ENCODE measurements around the gene PHF19.

Gene PHF19

DNA sequence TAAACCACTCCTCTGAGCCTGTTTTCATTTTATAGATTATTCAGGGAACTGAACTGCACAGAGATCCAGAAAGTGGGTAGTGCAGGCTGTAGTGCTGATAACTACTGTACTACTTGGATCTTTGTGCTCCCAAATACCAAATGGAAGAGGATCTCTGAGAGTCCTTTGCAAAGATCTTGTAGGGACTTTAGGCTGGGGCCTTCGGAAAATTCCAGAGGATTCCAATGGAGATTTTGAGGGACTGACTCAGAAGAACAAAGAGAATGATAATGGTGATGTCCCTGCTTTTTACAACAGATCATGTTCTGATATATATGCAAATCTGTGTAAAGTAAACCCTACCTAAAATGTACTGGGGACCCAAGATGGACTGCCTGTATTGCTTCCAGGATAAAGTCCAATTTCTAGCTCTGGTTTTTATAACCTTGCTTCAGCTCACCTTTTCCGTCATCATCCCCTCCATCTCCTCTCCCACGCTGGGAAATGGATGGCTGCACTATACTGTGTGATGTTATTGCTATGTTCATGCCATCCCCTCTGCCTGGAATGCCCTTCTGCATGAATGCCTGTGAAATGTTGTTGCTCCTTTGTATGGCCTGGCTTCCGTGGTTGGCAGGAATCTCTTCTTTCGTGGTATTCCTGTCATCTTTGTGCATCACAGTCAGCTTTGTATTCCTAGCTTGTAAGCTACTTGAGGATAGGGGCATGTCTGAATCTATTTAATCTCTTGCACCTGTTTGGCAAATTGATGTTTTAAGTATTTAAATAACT lies 24.6 kb downstream of the PHF19 start:
- no peak for DNase-seq

DNA sequence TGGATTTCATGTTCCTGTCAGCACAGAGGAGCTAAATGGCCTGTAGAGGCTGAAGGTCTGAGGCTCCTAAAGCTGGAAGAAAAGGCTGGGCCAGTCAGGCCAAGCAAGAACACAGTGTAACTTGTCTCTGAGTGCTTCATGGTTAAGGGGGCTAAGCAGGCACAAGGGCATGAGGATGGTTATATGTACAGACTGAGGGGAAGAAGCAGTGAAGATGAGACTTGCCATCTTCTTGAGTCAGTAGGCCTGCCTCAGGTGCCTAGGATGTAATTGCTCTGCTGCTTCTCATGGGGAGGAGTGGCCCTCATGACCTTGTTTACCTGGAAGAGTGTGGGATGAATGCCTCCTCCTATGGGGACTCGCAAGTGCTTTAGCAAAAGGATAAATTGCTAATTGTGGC lies 25.5 kb downstream of the PHF19 start:
- DNase-seq = no peak

DNA sequence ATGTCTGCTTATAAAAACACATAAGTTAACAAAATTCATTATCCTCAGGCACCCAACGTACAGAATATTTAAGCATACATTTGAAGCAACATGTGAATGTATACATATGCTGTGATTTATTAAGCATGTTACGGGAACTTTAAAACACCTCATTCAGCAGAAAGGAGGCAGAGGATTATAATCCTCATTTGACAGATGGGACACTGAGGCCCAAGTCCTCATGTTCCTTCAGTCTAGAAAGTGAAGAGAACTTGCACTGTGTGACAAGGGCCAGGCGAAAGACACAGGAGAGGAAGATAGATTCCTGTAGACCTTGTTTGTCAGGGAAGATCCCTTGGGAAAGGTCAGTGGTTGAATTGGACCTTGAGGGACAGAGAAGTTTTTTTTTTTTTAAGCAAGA lies 26.7 kb downstream of the PHF19 start:
- peak; percentile 49 for DNase-seq

DNA sequence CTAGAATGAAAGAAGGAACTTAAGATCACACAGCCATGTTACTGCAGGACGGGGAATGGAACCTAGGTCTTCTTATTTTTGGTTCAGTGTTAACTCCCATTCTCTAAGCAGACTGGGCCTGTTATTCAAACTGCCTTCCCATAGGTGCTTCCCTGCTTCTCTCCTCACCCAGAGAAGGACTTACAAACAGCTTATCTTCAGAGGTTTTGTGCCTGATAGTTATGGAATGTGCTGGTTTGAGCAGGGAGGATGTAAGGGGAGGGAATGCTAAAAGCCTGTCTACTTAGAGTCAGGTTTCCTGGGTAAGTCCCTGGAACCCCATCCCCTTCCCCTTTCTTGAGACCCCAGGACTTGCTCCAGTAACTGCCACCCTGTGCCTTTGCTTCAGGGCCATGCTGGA lies 30.1 kb downstream of the PHF19 start:
- no peak for DNase-seq

DNA sequence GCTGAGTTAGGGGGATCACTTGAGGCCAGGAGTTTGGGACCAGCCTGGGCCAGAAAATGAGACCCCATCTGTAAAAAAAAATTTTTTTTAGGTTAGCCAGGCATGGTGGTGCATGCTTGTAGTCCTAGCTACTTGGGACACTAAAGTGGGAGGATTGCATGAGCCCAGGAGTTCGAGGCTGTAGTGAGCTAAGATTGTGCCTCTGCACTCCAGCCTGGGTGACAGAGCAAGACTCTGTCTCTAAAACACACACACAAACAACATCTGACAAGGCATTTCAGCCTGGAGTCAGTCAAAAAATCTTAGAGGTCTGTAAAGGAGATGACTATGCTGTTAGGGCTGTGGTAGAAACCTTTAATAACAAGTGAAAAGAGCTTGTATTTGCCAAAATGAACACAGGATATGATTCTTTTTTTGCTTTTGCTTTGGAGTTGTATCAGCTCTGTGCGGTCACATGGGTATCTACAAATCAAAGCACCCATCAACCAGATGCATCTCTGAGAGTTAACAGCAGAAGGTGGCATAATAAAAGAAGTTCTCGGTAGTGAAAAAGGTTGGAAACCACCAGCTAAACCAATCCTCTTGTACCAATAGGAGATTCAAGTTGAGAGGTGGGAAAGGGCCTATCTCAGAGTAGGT lies 30.6 kb downstream of the PHF19 start:
- DNase-seq = no peak

DNA sequence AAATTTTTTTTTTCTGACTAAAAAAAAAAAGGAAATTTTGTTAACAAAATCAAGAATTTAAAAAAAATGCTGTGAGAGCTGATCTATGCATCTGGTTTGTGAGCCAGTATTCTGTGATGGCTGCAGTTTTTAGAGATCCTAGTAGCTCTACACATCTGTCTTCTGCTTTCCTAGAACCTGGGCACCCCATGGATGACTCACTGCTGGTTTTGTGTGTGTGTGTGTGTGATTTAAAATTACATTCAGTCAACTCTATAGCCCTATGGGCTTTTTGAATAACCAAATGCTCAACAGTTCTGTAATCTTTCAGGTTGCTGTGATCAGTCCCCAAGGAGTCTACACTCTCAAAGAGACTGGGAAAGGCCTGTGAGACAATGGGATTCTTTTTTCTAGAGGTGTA lies 31.7 kb downstream of the PHF19 start:
- DNase-seq = no peak

DNA sequence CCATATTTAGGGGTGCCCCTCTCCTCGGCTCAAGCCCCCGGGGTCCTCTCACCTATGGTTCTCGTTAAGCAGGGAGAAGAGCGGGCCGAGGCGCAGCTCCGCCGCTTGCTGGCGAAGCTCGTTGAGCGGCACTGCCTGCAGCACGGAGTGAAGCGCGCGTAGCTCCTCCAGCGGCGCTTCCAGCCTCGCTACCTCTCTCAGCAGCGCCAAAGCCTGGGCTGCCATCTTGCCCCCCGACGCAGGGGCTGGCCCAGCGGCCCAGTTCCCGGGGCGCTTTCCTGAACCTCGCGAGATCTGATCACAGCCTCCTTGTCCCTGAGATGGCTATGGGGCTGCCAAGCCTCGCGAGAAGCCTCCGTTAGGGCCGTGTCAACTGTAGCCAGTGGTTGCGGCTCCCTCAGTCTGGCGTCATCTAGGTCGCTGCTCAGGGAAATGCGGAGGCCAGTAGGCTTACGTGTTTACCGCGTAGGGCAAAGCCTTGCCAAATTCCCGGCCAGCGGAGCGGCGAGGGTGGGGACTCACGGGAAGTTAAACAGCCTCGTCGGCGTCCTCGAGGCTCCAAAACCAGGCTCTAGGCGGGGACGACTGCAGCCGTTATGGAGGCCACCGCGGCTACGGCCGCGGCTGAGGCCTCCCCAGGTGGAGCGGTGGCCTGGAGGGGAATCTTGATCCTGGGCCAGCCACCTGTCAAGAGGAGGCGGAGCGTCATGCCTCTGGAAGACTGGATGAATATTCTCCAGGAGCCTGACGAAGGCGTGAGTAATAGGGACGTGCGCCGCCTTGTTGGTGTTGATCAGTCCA lies 34.1 kb downstream of the PHF19 start, which contains the start of gene PSMD5:
PSMD5 (minus strand) TSS at position 238 of the 801 bp plus-strand sequence; CDS start at position 225, 13 bp downstream.
- DNase-seq = peak; percentile 98

DNA sequence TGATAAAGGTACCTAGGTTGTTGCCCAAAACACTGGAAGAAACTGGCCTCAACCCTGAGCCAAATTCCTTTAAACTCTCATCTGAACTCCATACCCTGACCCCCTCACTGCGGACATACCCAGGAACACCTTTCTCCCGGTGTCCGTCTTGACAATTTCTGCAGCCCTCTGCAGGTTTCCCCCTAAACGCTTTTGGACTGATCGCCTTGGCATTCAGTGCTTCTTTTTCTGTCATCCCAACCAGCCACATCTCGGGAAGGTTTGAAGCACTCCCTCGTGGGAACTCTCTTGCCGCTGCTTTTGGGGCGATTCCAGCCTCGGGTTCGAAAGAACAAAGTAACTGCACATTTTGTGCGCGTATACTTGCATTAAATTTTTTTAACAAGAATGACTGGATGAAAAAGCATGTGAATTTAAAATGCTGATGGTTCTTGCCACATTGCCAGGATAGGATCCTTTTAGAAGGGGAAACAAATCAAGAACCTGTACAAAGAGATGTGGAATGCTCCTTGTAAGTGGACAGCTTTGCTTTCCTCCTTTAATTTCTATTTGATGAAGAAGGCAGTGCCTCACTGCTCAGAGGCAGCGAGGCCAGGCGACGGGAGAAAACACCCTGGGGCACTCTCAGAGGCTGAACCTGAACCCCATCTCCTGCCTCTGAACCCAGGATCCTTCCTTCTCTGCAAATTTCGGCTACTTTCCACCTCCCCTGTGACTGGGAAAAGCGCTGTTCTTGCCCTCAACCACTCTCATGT lies 34.9 kb downstream of the PHF19 start:
- peak; percentile 41 for DNase-seq

DNA sequence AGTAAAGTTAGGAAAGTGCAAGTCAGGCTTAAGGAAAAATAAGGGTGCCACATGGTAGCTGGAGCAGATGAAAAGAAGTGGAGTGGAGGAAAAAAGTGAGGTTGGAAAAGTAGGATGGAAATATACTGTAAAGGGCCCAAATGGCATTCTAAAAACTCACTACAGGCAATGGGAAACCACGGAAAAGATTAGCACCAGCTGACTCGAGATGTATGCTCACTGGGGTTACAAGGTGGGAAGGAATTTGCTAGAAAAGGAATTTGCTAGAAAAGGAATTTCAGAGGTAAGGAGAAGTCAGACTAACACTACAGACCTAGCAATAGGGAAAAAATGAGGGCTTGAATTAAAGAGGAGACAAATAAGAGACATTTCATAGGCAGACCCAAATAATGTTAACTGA lies 37.8 kb downstream of the PHF19 start:
- DNase-seq = no peak

DNA sequence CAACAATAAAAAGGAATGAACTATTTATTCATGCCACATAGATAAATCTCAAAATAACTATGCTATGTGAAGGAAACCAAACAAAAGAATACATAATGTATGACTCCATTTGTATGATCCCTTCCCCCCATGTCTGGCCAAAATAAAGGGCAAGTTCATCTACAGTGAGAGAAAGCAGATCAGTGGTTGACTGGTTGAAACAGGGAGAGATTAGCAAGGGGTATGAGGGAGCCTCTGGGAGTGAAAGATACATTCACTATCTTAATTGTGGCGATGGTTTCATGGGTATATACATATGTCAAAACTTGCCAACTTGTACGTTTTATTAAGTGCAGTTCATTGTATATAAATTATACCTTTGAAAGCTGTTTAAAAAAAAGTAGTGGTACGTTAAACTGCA lies 39.1 kb downstream of the PHF19 start:
- DNase-seq = no peak

DNA sequence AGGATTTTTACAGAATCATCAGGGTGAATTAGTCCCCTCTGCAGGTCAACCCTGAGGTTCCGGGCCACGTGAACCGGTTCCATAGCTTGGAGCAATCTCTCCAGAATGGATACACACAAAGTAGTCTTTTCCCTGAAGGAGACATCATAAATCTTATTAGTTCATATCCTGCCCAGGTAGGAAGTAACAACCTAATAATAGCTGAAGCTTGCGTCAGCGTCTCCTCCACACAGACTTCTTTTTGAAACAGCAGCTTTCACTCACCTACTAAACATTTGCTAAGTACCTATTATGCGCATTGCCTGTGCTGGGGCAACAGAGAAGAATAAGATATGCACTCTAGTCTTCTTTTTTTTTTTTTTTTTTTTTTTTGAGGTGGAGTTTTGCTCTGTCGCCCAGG lies 43.7 kb downstream of the PHF19 start:
- DNase-seq = no peak

DNA sequence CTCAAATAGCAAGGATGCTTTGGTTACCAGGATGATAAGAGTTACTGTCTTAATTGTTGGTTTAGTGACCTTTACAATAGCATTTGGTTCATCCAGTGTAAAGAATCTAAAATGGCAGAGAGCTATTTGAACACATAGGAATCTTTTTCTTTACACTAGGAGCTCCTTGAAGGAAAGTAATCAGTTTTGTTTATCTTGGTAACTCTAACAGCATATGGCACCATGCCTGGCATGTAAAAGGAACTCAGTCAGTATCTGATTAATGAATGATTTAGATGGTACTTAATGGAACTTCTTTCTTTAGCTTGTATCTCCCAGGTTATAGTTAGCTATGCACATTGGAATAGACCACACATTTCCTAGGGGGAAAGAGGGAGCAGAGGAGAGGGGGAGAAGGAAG lies 44.2 kb downstream of the PHF19 start:
- DNase-seq = no peak

DNA sequence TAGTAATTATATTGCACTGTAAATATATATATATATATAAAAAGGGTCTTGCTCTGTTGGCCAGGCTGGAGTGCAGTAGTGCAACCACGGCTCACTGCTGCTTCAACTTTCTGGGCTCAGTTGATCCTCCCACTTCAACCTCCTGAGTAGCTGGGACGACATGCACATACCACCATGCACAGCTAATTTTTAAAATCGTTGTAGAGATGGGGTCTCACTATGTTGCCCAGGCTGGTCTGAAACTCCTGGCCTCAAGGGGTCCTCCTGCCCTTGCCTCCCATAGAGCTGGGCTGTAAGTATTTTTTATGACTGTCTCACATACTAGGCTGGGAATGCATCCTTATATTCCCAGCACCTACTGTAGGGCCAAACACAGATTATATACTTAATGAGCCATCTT lies 46.1 kb downstream of the PHF19 start:
- no peak for DNase-seq

DNA sequence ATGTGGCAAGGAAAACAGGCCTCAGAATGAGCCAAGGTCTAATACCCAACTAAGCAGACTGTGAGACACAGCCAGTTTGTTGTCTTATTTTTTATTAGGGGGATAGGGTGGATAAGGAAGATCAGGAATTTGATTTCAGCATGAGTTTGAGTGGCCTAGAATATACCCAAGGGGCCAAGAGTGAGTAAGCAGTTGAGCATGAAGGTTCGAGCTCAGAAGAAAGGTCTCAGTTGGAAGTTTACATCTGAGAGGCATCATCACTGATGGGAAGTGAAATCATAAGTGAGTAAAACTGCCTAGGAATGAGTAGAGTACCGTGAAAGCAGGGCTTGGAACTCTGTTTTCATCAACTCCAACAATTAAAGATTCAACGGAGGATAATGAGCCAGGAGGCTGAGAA lies 46.8 kb downstream of the PHF19 start:
- no peak for DNase-seq

DNA sequence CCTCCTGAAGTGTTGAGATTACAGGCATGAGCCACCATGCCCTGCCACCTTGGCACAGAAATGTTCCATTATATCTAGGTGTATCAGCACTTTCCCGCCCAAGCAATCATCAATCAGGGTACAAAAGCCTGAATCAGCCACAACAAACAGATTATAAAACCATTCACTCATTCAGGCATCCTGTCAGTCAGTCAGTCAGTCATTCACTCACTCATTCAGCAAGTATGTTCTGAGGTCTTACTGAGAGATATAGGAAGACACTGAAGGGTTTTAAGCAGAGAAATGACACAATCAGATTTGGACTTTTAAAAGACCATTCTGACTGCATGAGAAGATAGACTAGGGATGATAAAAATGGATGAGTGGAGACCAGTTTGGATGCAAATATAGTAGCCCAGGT lies 47.3 kb downstream of the PHF19 start:
- DNase-seq = no peak

DNA sequence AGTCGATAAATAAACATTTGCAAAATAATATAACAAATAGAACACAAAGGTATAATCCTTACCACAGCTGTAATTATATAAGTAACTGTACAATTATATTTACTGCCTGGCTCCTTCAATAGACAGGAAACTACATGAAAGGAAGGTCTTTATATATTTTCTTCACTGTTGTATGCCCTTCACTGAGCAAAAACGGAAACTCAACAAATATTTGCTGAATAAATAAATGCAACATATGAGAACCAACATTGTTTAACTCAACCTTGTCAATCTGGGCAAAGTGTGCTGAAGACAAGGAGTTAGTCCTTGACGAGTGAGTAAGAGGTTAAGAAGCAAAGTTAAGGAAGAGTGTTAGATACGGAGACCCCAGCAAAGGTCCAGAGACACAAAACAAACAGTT lies 56.9 kb downstream of the PHF19 start:
- DNase-seq = no peak

DNA sequence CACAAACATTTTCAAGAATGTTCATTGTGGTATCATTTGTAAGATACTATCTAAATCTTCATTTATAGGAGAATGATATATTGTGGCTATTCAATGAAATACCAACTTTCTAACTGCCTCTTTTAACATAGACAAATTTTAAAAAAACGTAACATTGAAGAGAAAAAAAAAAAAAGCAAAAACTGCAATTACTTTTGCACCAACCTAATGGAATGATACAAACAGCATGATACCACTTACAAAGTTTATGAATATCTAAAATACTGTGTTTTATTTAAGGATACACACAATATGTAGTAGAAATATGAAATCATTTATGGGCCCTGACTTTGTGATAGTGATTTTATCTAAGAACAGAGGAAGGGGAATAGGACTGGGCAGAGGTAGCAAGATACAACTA lies 58.4 kb downstream of the PHF19 start:
- no peak for DNase-seq

DNA sequence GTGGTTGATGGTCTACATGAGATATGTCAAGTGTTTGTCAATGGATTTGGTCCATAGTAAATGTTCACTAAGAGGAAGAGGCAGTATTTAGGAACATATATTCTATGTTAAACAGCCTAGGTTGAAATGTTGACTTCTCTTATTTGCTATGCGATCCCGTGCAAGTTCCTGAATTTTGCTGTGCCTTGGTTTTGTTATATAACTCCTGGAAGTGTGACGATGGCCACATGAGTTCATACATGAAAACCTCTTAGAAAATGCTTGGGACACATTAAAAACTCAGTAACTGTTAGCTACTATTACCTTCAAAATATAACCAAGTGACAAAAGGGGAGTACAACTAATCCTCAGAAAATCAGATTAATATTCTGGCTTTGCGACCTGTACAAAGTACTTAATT lies 61.9 kb downstream of the PHF19 start:
- no peak for DNase-seq

DNA sequence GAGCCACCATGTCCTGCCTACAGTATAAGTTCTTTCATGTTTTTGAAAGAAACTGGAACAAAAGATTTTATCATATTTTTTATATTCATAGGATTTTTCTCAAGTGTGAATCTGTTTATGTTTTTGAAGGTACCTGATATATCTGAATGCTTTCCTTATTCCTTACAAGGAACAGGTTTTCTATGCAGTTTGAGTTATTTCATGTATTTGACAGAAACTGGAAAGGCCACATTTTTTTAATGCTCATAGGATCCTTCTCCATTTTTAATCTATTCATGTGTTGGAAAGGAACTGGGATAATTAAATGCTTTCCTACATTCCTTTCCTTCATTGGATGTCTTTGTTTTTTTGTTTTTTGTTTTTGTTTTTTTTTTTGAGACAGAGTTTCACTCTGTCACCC lies 68.1 kb downstream of the PHF19 start:
- no peak for DNase-seq

DNA sequence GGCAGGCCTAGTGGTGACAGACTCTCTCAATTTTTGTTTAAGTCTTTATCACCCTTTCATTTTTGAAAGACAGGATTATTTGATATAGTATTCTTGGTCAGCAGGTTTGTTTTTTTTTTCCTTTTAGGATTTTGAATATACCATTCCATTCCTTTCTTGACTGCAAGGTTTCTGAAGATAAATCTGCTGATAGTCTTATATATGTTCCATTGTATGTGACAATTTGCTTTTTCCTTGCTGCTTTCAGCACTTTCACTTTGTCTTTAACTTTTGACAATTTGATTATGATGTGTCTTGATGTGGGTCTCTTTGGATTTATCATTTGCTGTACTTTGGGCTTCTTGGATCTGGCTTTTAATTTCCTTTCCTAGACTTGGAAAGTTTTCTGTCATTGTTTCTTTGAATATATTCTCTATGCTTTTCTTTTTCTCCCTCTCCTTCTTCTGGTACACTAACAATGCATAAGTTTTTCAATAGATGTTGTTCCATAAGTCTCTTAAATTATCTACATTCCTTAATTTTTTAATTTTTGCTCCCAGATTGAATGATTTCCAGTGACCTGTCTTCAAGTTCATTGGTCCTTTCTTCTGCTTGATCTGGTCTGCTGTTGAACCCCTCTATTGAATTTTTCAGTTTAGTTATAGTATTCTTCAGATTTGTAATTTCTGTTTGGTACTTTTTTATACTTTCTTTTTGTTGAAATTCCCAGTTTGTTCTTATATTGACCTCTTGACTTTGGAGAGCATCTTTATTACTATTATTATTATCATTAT lies 69.2 kb downstream of the PHF19 start:
- DNase-seq = no peak
